Peyer's patch (tissue), 4 donors: Measurements from ENCODE around the gene IMPA2. TPM values are rescaled to one million over a fixed set of nuclear protein-coding genes. Genes with fewer than 3 reads are reported as not detected.

Experiments
- DNase-seq, 3 donors: peaks; one replicate each; pipeline ENCODE4 v3.0.0-alpha.2; 2017 to 2019
- H3K27ac ChIP-seq, 4 donors: fragments of 200-600 bp; sonication (generic); one replicate each; pipeline ENCODE4 v1.5.1; 2016 to 2019
- H3K27me3 ChIP-seq, 2 donors: fragments of 200-600 bp; sonication (generic); one replicate each; pipeline ENCODE4 v1.5.1; 2019
- H3K36me3 ChIP-seq, 3 donors: fragments of 200-600 bp; sonication (generic); one replicate each; pipeline ENCODE4 v1.5.1; 2016 to 2019
- H3K4me1 ChIP-seq, 4 donors: fragments of 200-600 bp; sonication (generic); one replicate each; pipeline ENCODE4 v1.5.1; 2016 to 2019
- H3K4me3 ChIP-seq, 4 donors: fragments of 200-600 bp; sonication (generic); 1 replicate in 3 of 4; 2 replicates in 1 of 4; pipeline ENCODE4 v1.5.1; 2016 to 2019; ENCODE audit warnings: mild to moderate bottlenecking in 1 of 4
- H3K9me3 ChIP-seq, 4 donors: fragments of 200-600 bp; sonication (generic); one replicate each; pipeline ENCODE4 v1.5.1; 2016 to 2019; ENCODE audit warnings: mild to moderate bottlenecking in 1 of 4
- POLR2A ChIP-seq, 2 donors: fragments of 450-650 bp; IDR thresholded peaks; one replicate each; pipeline ENCODE4 v1.5.1; 2017; ENCODE audit warnings: antibody characterized with exemption in 2 of 2, mild to moderate bottlenecking in 2 of 2, moderate library complexity in 2 of 2
- total RNA-seq, 4 donors: library from RNA; depleted of rRNA; stranded (reverse); fragments of >200 nt; gene quantifications; one replicate each; pipeline ENCODE4 v1.1.0, GENCODE V29; 2016
- TF ChIP-seq, protein P1 (sequence below), 6 experiments: fragments of 450-650 bp in 4 of 6; fragments of 200-600 bp in 2 of 6; sonication (generic) in 1 of 6; IDR thresholded peaks; one replicate each; pipeline ENCODE4 v1.5.1; 2017 to 2019; ENCODE audit warnings: antibody characterized with exemption in 6 of 6, mild to moderate bottlenecking in 3 of 6, moderate library complexity in 1 of 6

The IMPA2 gene
- total RNA-seq, 4 donors from 2014 or later: 44.0 to 62.3 (median 56.3) TPM

DNA sequence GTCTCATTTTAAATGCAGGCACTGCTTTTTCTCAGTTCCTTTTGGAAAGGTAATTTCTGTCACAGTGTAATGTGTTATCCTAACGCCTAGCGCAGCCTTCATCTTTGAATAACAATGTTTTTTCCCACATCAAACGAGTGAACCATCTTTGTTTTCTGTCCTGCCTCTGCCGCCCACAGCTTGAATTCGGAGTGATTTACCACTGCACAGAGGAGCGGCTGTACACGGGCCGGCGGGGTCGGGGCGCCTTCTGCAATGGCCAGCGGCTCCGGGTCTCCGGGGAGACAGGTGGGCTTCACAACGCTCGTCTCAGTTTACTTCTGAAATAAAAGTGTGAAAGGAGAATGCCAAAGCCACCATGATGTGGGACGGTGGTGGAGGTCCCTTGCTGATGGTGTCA lies 32.8 kb downstream of the IMPA2 start:
- TF ChIP-seq, protein P1, sequence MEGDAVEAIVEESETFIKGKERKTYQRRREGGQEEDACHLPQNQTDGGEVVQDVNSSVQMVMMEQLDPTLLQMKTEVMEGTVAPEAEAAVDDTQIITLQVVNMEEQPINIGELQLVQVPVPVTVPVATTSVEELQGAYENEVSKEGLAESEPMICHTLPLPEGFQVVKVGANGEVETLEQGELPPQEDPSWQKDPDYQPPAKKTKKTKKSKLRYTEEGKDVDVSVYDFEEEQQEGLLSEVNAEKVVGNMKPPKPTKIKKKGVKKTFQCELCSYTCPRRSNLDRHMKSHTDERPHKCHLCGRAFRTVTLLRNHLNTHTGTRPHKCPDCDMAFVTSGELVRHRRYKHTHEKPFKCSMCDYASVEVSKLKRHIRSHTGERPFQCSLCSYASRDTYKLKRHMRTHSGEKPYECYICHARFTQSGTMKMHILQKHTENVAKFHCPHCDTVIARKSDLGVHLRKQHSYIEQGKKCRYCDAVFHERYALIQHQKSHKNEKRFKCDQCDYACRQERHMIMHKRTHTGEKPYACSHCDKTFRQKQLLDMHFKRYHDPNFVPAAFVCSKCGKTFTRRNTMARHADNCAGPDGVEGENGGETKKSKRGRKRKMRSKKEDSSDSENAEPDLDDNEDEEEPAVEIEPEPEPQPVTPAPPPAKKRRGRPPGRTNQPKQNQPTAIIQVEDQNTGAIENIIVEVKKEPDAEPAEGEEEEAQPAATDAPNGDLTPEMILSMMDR (IDR thresholded peaks at IDR 0.05): no peak
- no peak for TF ChIP-seq POLR2A (IDR thresholded peaks at IDR 0.05)
- no peaks in the 10 kb centered on the region for H3K27me3 ChIP-seq
- no peaks in the 10 kb centered on the region for H3K9me3 ChIP-seq
- peaks cover 0 to 18% (median 0%) of the 10 kb centered on the region in 3 donors for H3K36me3 ChIP-seq
- H3K27ac ChIP-seq: peak overlapping the region in 1 of 4 donors; percentile 89
- H3K4me3 ChIP-seq: no peak overlapping the region
- DNase-seq: no peak
- H3K4me1 ChIP-seq: peaks cover 0 to 27% (median 0%) of the 10 kb centered on the region in 4 donors

DNA sequence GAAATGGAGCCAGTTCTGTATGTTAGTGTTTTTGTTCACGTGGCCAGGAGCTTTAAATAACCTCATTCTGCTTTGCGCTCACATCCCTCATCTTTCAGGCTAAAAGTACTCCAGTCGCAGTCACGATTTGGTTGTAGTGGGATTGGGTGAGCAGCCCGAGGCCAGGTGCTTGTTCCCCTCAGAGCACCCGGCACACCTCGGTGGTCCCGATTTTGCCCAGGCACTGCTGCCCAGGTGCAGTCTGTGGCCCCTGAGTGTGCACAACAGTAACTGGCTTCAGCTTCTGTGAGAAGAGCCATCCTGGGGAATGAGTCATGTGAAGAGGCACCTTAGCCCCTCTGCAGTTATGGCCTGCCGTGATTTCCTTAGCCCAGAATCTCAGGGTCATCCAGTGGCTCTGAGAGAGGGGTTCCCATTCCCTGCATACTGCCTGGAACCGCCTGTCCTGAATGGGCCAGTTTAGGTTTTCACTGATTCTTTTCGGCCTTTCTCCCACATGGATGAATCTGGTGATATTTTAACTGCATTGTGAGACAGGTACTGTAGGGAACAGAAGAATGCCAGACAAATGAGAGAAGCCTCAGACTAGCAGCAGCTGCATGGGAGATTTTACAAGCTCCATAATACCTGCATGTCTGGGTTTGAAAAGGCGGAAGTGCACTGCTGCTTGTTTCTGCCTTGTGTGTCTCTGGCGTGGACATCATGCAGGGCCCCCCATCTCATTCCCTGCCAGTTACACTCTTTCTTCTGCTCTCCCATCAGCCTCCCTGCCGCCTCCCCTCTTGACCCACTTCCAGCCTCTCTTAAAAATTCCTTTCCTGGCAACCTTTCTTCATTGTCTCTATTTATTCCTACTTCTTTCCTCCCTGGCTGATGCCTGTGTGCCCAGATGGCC lies 33.5 kb downstream of the IMPA2 start:
- peaks cover 0 to 22% (median 0%) of the 10 kb centered on the region in 4 donors for H3K4me1 ChIP-seq
- H3K27me3 ChIP-seq: no peaks in the 10 kb centered on the region
- peak overlapping the region in 3 of 4 donors; percentile 62 to 91 (median 89) for H3K27ac ChIP-seq
- DNase-seq: no peak
- peak overlapping the region in 1 of 4 donors; percentile 7 for H3K4me3 ChIP-seq
- H3K36me3 ChIP-seq: peaks cover 0 to 18% (median 0%) of the 10 kb centered on the region in 3 donors
- TF ChIP-seq POLR2A (IDR thresholded peaks at IDR 0.05): no peak
- TF ChIP-seq, protein P1 (IDR thresholded peaks at IDR 0.05): no peak
- H3K9me3 ChIP-seq: no peaks in the 10 kb centered on the region

DNA sequence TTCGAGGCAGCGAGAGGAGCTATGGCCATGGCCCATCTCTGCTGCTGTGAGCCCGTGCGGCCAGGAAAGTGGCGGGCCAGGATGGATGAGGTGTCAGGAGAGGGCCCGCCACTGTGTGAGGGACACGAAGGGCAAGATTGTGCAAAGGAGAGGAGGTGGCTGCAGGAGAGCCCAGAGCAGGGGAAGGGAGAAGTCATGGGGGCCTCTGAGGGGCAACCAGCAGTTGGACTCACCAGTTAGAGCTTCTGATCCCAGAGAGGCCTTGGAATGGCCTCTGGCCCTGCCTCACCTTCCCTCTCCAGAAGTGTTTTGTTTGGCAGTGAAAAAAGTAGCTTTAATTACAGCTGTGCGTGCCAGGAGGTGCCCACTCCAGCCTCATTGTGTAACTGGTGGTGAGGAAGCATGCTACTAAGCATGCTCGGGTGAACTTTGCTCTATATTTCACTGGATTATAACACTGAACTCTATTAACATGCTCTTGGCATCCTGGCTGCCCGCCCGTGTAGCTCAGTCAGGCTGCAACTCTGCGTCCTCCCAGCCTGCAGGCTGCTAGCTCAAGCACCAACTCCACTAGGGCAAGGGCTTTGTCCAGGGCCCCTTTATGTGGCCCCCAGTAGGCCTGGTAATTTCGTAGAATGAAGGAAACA lies 34.2 kb downstream of the IMPA2 start:
- Histone ChIP-seq H3K27me3 (no peaks in the 10 kb centered on the region), H3K4me1 (peaks cover 0 to 22% (median 0%) of the 10 kb centered on the region in 4 donors), H3K4me3 (peak overlapping the region in 1 of 4 donors; percentile 7), H3K27ac (peak overlapping the region in 3 of 4 donors; percentile 62 to 91 (median 89)), H3K9me3 (no peaks in the 10 kb centered on the region), H3K36me3 (peaks cover 0 to 18% (median 0%) of the 10 kb centered on the region in 3 donors)
- DNase-seq: peak in 2 of 3 donors; percentile 79 to 82
- peak; percentile 27 to 52 for TF ChIP-seq POLR2A (IDR thresholded peaks at IDR 0.05)
- TF ChIP-seq, protein P1 (IDR thresholded peaks at IDR 0.05): no peak

DNA sequence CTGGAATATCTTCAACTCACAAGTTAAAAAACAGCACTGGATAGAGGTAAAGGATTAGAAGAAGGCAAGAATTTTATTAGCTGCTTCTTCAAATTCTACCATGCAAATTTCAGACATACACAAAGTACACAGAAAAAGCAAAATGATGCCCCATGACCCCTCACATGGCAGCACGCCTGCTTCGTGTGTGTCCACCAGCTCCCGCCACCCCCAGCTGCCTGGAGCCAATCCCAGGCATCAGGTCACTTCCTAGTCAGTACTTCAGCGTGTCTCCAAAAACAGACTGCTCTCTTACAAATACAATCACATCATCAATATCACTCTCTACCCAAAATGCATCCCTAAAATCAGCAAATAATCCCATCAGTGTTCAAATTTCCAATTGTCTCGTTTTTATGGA lies 35.8 kb downstream of the IMPA2 start:
- Histone ChIP-seq H3K4me1 (peaks cover 0 to 22% (median 0%) of the 10 kb centered on the region in 4 donors), H3K4me3 (no peak overlapping the region), H3K9me3 (no peaks in the 10 kb centered on the region), H3K27ac (no peak overlapping the region), H3K27me3 (no peaks in the 10 kb centered on the region), H3K36me3 (peaks cover 0 to 6% (median 0%) of the 10 kb centered on the region in 3 donors)
- no peak for DNase-seq
- TF ChIP-seq, protein P1 (IDR thresholded peaks at IDR 0.05): no peak
- no peak for TF ChIP-seq POLR2A (IDR thresholded peaks at IDR 0.05)

DNA sequence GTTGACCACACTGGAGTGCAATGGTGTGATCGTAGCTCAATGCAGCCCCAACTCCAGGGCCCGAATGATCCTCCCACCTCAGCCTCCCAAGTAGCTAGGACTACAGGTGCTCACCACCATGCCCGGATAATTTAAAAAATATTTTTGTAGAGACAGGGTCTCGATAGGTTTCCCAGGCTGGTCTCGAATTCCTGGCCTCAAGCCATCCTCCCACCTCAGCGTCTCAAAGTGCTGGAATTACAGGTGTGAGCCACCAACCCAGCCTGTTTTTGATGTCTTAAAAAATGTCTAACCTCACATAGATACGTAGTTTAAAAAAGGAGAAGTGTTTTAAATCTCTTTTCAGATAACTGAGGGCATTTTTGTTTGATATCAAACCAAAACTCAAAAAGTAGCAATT lies 37.6 kb downstream of the IMPA2 start:
- H3K27me3 ChIP-seq: no peaks in the 10 kb centered on the region
- TF ChIP-seq, protein P1 (IDR thresholded peaks at IDR 0.05): no peak
- no peak for TF ChIP-seq POLR2A (IDR thresholded peaks at IDR 0.05)
- no peak for DNase-seq
- no peaks in the 10 kb centered on the region for H3K9me3 ChIP-seq
- H3K36me3 ChIP-seq: peaks cover 0 to 4% (median 0%) of the 10 kb centered on the region in 3 donors
- no peak overlapping the region for H3K4me3 ChIP-seq
- no peak overlapping the region for H3K27ac ChIP-seq
- peaks cover 0 to 22% (median 3%) of the 10 kb centered on the region in 4 donors for H3K4me1 ChIP-seq
